ENCODE results near the gene EXOC3L4.

DNA sequence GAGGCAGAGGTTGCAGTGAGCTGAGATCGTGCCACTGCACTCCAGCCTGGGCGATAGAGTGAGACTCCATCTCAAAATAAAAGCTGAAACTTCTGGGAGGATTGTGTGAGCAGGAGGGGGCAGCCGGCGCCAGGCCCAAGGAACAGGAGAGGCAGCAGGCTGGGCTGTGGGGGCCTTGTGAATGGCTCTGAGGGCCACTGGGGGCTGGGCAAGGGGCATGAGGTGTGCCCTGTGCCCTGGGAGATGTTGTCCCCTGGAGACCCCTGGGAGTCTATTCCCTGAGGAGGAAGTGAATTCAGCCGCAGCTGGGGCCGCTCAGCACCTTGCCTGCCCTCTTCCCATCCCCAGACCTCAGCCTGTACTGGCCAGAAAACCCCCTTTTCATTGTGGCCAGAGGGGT is 5.6 kb upstream of the EXOC3L4 start:
- TF ChIP-seq, protein P1, sequence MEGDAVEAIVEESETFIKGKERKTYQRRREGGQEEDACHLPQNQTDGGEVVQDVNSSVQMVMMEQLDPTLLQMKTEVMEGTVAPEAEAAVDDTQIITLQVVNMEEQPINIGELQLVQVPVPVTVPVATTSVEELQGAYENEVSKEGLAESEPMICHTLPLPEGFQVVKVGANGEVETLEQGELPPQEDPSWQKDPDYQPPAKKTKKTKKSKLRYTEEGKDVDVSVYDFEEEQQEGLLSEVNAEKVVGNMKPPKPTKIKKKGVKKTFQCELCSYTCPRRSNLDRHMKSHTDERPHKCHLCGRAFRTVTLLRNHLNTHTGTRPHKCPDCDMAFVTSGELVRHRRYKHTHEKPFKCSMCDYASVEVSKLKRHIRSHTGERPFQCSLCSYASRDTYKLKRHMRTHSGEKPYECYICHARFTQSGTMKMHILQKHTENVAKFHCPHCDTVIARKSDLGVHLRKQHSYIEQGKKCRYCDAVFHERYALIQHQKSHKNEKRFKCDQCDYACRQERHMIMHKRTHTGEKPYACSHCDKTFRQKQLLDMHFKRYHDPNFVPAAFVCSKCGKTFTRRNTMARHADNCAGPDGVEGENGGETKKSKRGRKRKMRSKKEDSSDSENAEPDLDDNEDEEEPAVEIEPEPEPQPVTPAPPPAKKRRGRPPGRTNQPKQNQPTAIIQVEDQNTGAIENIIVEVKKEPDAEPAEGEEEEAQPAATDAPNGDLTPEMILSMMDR (conservative IDR thresholded peaks at IDR 0.05) = no peak
- TF ChIP-seq EZH2 (IDR thresholded peaks at IDR 0.05; ENCODE audit: low read depth) = no peak
